DMS 273 treated with DMSO at 0.1 percent for 48 hours (cell line): ENCODE data around the gene ATP5F1C.

Experiments used
- DNase-seq: peaks from one replicate; lab custom pipeline; 2025; lab: John Stamatoyannopoulos, UW

Gene ATP5F1C

GRCh38 chr10:7853226-7853842, 65.4 kb downstream of the ATP5F1C start:
- no peak for DNase-seq

- no peak for DNase-seq
These were observed 65.9 kb downstream of the ATP5F1C start for GRCh38 chr10:7853890-7854289.

GRCh38 chr10:7855205-7855604, 67.2 kb downstream of the ATP5F1C start:
- DNase-seq, result no peak

DNA sequence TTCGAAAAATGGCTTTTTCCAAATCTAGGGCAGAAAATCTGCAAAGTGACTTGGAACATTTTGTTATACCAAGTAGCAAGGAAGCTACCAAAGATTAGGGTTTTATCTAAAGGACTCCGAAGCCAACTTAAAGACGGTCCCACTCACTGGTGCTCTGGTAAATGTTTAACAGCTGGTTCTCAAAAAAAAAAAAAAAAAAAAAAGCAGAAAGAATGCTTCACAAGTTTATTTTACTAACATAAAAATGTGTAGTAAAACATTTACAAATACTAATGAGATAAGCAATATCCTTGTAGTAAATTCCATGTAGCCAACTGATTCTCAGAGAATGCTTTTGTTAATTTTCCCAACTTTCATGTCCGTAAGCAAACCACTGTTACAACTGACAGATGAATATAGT, 68.7 kb downstream of the ATP5F1C start:
- DNase-seq, result no peak

- DNase-seq, result no peak
These were observed 69.3 kb downstream of the ATP5F1C start for GRCh38 chr10:7857262-7857661.
